GM19043 (cell line): Measurements from ENCODE around the gene LRTM2.

Source experiments
- ATAC-seq: cut with Tn5 transposase; IDR thresholded peaks from one replicate; pipeline ENCODE4 v1.9.1; 2021; ENCODE audit warnings: low read depth; ENCODE audit not compliant: unreplicated experiment

LRTM2 gene

GRCh38 chr12:1820191-1820895 lies at the start of gene LRTM2:
Gene LRTM2, plus strand, starts transcription at chr12:1820565. Its CDS starts 7,584 bp downstream, at chr12:1828149.
- ATAC-seq: no peak

- no peak for ATAC-seq
Measured at GRCh38 chr12:1773937-1774655, 46.3 kb upstream of the LRTM2 start.

DNA sequence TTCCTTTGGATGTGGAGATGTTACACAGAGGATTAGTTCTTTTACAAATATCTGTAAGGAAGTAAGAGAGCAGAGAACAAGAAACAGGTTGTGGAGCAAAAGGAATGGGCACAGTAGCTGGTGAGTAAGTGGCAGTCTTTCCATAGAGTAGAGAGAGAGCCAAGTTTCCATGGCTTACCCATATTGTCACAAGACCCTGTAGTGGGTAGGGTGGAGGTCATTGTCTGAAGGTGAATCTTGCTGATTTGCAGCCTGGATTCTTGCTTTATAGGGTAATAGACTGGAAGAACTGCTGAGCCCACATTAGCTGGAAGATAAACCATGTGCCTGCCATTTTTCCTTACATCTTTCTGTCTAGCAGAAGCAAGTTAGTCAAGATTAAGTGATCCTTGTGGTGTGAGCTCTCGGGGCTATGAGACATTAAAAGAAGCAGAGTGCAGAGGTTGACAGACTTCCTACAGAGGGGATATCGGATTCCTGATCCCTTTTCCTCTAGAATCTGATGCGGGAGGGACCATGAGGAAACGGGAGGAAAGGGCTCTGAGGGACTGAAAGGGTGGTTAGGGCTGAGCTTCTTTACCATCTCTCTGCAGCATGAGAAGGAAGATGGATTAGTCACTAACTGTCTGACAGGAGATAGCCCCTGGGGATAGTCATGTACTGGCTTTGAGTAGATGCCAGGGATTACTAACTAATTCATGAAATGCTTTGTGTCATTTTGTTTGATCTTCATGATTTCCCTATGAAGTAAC lies 44.0 kb upstream of the LRTM2 start:
- no peak for ATAC-seq

DNA sequence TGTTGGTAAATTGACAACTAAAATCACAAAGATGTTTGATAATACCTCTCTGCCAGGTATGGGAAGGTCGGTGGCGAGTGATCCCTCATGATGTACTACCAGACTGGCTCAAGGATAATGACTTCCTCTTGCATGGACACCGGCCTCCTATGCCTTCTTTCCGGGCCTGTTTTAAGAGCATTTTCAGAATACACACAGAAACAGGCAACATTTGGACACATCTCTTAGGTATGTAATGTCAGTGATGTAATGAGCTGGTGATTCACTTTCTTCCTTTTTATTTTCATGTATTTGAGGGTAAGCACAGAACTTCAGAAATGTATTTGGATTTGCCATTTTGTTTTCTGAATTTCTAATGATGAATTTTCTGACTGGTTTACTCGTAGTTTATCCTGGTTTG lies 42.6 kb upstream of the LRTM2 start:
- no peak for ATAC-seq

DNA sequence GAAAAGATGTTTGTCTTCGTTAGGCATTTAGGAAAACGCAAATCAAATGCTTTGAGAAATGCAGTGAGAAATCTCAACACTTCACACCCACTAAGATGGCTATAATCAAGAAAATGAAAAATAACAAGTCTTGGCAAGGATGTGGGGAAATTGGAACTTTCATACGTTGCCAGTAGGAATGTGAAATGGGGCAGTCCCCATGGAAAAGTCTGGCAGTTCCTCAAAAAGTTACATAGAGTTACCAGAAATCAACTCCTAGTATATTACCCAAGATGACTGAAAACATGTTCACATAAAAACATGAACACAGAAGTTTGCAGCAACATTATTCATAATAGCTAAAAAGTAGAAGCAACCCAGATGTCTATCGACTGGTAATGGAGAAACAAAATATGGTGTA lies 41.5 kb upstream of the LRTM2 start:
- no peak for ATAC-seq

- no peak for ATAC-seq
Measured at GRCh38 chr12:1779783-1780182, 40.6 kb upstream of the LRTM2 start.

DNA sequence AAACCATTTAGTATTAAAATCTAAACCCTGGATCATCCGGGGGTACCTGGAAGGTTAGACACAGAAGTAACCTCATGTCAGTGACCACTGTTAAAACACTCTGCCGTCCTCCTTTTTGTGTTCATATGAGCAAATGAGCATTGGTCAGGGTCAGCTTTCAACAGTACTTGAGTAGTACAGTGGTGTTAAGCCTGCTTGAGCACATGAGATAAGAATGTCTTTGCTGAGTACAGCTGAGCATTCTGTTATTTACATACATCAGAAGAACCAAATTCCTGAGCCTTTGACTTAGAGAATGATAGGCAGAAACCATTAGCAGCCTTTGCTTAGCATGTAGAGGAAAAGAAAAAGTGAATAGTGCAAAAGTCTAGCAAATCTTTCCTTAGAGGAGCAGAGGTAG lies 38.6 kb upstream of the LRTM2 start:
- ATAC-seq: no peak

- ATAC-seq: no peak
Measured at GRCh38 chr12:1782215-1782614, 38.1 kb upstream of the LRTM2 start.

DNA sequence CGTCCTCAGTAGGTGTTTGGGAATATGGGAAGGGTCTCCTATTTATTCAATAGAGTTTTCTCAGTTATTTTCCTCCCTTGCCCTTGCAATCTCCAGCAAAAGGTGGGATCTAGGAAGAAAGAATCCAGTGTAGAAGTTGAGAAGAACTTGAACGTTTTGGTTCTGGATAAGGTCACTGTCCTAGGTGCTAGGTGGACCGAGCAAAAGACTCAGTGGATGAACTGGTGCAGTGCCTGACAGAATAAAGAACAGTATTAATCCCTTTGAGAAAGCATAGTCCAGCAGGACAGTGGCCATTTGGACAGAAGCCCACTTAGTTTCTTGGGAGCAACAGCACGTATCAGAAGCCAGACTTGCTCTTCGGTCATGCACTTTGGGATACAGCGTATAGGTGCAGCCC lies 32.7 kb upstream of the LRTM2 start:
- ATAC-seq: no peak

- ATAC-seq: no peak
Measured at GRCh38 chr12:1790444-1790843, 29.9 kb upstream of the LRTM2 start.

DNA sequence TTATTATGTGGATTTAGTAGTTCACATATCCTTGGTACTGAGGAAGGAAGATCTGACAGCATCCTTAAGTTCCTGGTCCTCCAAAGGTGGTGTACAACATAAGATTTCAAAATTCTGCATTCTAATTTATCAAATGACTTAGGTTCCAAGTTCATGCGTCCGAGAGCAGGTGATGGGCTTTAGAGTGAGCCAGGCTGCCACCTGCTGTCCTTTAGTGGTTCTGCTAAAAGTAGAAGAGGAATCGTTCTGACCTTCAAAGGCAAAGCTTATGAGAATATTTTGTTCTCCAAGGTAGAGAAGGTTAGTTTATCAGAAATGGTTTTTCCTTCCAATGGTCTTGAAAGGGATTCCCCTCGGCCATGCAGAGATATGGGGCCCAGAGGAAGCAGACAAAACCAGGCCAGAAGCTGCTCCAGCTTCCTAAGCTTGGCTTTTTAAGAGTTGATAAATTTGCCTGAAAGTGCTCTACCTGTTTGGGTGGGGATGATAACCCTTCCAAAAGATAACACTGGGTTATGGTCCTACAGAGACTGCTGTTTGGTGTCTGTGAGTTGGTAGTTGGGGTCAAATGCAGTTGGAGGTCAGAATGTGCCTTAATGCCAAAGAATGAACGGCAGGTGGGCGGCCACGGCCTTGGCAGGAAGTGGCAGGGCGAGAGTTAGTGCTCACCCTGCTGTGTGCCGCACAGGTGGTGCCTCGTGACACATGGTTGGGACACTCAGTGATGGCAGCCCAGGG lies 29.1 kb upstream of the LRTM2 start:
- no peak for ATAC-seq

GRCh38 chr12:1792406-1792805 lies 28.0 kb upstream of the LRTM2 start:
- ATAC-seq: no peak

GRCh38 chr12:1793426-1794210 lies 26.7 kb upstream of the LRTM2 start:
- no peak for ATAC-seq

DNA sequence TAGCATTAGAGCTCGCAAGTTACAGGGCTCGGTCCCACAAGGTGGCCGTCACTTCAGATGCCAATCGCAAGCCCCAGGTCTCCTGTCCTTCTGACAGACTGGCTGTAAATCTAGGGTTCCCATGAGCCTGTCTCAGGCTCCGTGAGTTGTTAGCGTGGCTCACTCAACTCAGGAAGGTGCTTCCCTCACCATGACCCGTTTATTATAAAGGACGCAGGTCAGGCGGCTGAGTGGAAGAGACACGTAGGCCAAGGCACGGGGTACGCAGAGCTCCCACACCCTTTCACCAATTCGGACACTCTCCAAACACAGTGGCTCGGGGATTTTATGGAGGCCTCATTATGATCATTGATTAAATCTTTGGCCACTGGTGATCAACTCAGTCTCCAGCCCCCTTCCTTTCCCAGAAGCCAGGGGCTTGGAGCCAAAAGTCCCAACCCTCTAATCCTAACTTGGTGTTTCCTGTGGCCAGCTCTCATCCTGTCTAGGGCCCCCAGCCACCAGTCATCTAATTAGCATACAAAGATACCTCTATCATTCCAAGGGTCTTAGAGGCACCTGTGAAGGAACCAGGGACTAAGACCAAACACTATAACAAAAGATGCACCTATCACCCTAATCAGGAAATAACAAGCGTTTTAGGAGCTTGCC lies 25.8 kb upstream of the LRTM2 start:
- ATAC-seq: no peak

DNA sequence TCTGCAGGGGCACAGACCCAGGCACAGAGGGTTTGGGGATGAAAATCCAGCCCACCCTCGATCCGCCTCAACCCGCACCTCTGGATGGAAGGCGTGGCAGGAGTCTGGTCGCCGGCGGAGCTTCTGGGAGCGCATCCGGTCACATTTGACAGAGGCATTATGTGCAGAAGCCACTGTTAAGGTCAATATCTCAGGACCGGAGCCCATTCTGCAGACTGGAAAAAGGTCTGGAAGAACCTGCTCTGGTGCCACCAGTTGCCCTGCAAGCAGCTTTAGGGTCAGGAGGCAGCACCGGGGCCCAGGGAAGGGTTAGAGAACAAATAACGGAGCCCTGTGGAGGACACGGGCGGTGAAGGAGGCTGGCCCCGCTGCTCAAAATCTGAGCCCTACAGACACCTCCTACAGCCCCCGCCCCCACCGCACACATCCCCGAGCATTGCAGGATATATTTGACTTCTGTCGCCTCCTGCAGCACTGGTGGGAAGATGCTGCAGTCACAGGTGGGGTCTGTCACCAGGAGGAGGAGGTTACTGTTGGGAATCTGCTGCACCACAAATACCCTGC lies 25.1 kb upstream of the LRTM2 start:
- ATAC-seq: no peak

GRCh38 chr12:1795785-1796514 lies 24.4 kb upstream of the LRTM2 start:
- ATAC-seq: peak; percentile 87

GRCh38 chr12:1796515-1797010 lies 23.8 kb upstream of the LRTM2 start:
- ATAC-seq: no peak
